Smooth muscle cell (in vitro differentiated cells): Measurements from ENCODE around the gene TNFRSF1A. TPM values are rescaled to one million over a fixed set of nuclear protein-coding genes. Genes with fewer than 3 reads are reported as not detected.

Experiments
- DNase-seq: peaks from one replicate; lab custom pipeline; 2025; ENCODE audit not compliant: unreplicated experiment; lab: John Stamatoyannopoulos, UW
- H2AFZ ChIP-seq: fragments of 200-600 bp; sonication (generic); 2 replicates; pipeline ENCODE4 v1.6.0; 2016; ENCODE audit warnings: antibody characterized with exemption, low read depth, mild to moderate bottlenecking
- H3F3A ChIP-seq: fragments of 200-600 bp; sonication (generic); 2 replicates; pipeline ENCODE4 v1.6.0; 2017; ENCODE audit warnings: antibody characterized with exemption, low read depth
- H3K27ac ChIP-seq: fragments of 200-600 bp; sonication (generic); 2 replicates; pipeline ENCODE4 v1.5.1; 2016; ENCODE audit warnings: low read depth, mild to moderate bottlenecking
- H3K27me3 ChIP-seq: fragments of 200-600 bp; sonication (generic); 2 replicates; pipeline ENCODE4 v1.6.1; 2016; ENCODE audit warnings: low read depth, mild to moderate bottlenecking
- H3K36me3 ChIP-seq: fragments of 200-600 bp; sonication (generic); 2 replicates; pipeline ENCODE4 v1.5.1; 2016; ENCODE audit warnings: low read depth
- H3K4me1 ChIP-seq: fragments of 200-600 bp; sonication (generic); 2 replicates; pipeline ENCODE4 v1.5.1; 2016; ENCODE audit warnings: low read depth
- H3K4me2 ChIP-seq: fragments of 200-600 bp; sonication (generic); 2 replicates; pipeline ENCODE4 v1.6.0; 2016; ENCODE audit warnings: mild to moderate bottlenecking
- H3K4me3 ChIP-seq: fragments of 200-600 bp; sonication (generic); 2 replicates; pipeline ENCODE4 v1.5.1; 2016; ENCODE audit warnings: mild to moderate bottlenecking
- H3K79me2 ChIP-seq: fragments of 200-600 bp; sonication (generic); 2 replicates; pipeline ENCODE4 v1.6.0; 2016; ENCODE audit warnings: low read depth, mild to moderate bottlenecking
- H3K9ac ChIP-seq: fragments of 200-600 bp; sonication (generic); 2 replicates; pipeline ENCODE4 v1.6.0; 2016; ENCODE audit warnings: low read depth
- H3K9me3 ChIP-seq: fragments of 200-600 bp; sonication (generic); replicated peaks from 2 replicates; pipeline ENCODE4 v1.5.1; 2016; ENCODE audit warnings: low read depth
- H4K20me1 ChIP-seq: fragments of 200-600 bp; sonication (generic); 2 replicates; pipeline ENCODE4 v1.6.0; 2016; ENCODE audit warnings: low read depth
- CTCF ChIP-seq: fragments of 200-600 bp; sonication (generic); IDR thresholded peaks from 2 replicates; pipeline ENCODE4 v1.5.1; 2017; ENCODE audit warnings: borderline replicate concordance, mild to moderate bottlenecking, antibody characterized with exemption; ENCODE audit not compliant: insufficient read depth, poor library complexity, severe bottlenecking
- WGBS: methylation state at CpG from one replicate; pipeline ENCODE4 v1.1.7; 2016; ENCODE audit warnings: low lambda C conversion rate; 5-methylcytosine and 5-hydroxymethylcytosine counted together
- polyA plus RNA-seq: library from polyadenylated mRNA; unstranded; fragments of >200 nt; fragmentation: Nextera tagmentation; extraction: Ambion mirVana; gene quantifications from 2 replicates; pipeline ENCODE4 v1.2.1, GENCODE V29; 2016
- total RNA-seq: library from RNA; depleted of rRNA; stranded (reverse); fragments of >200 nt; gene quantifications from 2 replicates; pipeline ENCODE4 v1.2.3, GENCODE V29; 2014

TNFRSF1A gene
- total and polyA plus RNA-seq, 2 experiments from 2014 or later: 110 to 144 TPM

GRCh38 chr12:6351622-6352021 lies 9.7 kb upstream of the TNFRSF1A start:
- Histone ChIP-seq H4K20me1 (no peaks in the 10 kb centered on the region), H3K36me3 (no peaks in the 10 kb centered on the region), H3K9me3 (no peaks in the 10 kb centered on the region), H3K79me2 (no peaks in the 10 kb centered on the region), H3K4me3 (no peak overlapping the region), H3K4me2 (no peak overlapping the region), H3F3A (no peaks in the 10 kb centered on the region), H3K27ac (no peak overlapping the region), H3K9ac (no peak overlapping the region), H3K4me1 (no peaks in the 10 kb centered on the region), H2AFZ (no peak overlapping the region), H3K27me3 (no peaks in the 10 kb centered on the region)
- DNase-seq: no peak
- WGBS: 89% methylated on average over 5 of the region's 5 CpGs
- TF ChIP-seq CTCF: no peak

GRCh38 chr12:6347367-6348338 lies 5.8 kb upstream of the TNFRSF1A start:
- Histone ChIP-seq H3K9ac (no peak overlapping the region), H3K4me2 (no peak overlapping the region), H4K20me1 (no peaks in the 10 kb centered on the region), H3F3A (peaks cover 8% of the 10 kb centered on the region), H3K79me2 (no peaks in the 10 kb centered on the region), H3K4me1 (peaks cover 10% of the 10 kb centered on the region), H3K27me3 (no peaks in the 10 kb centered on the region), H3K9me3 (no peaks in the 10 kb centered on the region), H3K36me3 (no peaks in the 10 kb centered on the region), H3K4me3 (no peak overlapping the region), H3K27ac (no peak overlapping the region), H2AFZ (peak overlapping the region; percentile 30)
- DNase-seq: no peak
- 75% methylated on average over 19 of the region's 19 CpGs for WGBS
- TF ChIP-seq CTCF: no peak

- Histone ChIP-seq H3K79me2 (peaks cover 4% of the 10 kb centered on the region), H3K27ac (no peak overlapping the region), H3K9me3 (no peaks in the 10 kb centered on the region), H3K36me3 (no peaks in the 10 kb centered on the region), H3F3A (peaks cover 15% of the 10 kb centered on the region), H3K9ac (no peak overlapping the region), H4K20me1 (no peaks in the 10 kb centered on the region), H3K27me3 (no peaks in the 10 kb centered on the region), H3K4me1 (peaks cover 17% of the 10 kb centered on the region), H3K4me3 (no peak overlapping the region), H2AFZ (no peak overlapping the region), H3K4me2 (no peak overlapping the region)
- no peak for DNase-seq
- WGBS: 98% methylated on average over 8 of the region's 8 CpGs
- no peak for TF ChIP-seq CTCF
Measured at GRCh38 chr12:6346942-6347341, 5.1 kb upstream of the TNFRSF1A start.
